Central memory CD8-positive, alpha-beta T cell (primary cell): ENCODE data around the gene PRKCG.
"Not testable (repeated sequence)": the region's sequence is repeated elsewhere in the genome, so short reads cannot be mapped to it uniquely, and the experiment has no call there.

Experiments
- ATAC-seq: fragments of 150-1000 bp; cut with Tn5 transposase; replicated peaks from 2 replicates; pipeline ENCODE4 v1.10.0; 2022; ENCODE audit warnings: mild to moderate bottlenecking, moderate FRiP score, moderate number of reproducible peaks; ENCODE audit not compliant: poor library complexity, severe bottlenecking; ENCODE audit errors: extremely low read depth
- DNase-seq, 2 donors: peaks; one replicate each; pipeline ENCODE4 v3.0.0; 2021; ENCODE audit warnings: low spot score in 2 of 2
- H3K27ac Mint-ChIP-seq: one replicate; pipeline ENCODE4 v1.8.0; 2022; ENCODE audit warnings: low read depth, mild to moderate bottlenecking, moderate library complexity, mixed read lengths
- H3K27me3 Mint-ChIP-seq: one replicate; pipeline ENCODE4 v1.8.0; 2022; ENCODE audit warnings: mixed read lengths
- H3K36me3 Mint-ChIP-seq: one replicate; pipeline ENCODE4 v1.8.0; 2022; ENCODE audit warnings: mild to moderate bottlenecking, moderate library complexity, mixed read lengths; ENCODE audit not compliant: insufficient read depth
- H3K4me1 Mint-ChIP-seq: one replicate; pipeline ENCODE4 v1.8.0; 2022; ENCODE audit warnings: mixed read lengths
- H3K4me3 Mint-ChIP-seq: one replicate; pipeline ENCODE4 v1.8.0; 2022; ENCODE audit warnings: mild to moderate bottlenecking, moderate library complexity, mixed read lengths
- H3K9me3 Mint-ChIP-seq: one replicate; pipeline ENCODE4 v1.8.0; 2022; ENCODE audit warnings: mixed read lengths

PRKCG gene

GRCh38 chr19:53866865-53867224 lies 15.2 kb upstream of the PRKCG start:
- Mint-ChIP-seq H3K9me3 (no peaks in the 10 kb centered on the region), H3K4me1 (peaks cover 45% of the 10 kb centered on the region), H3K36me3 (peaks cover 48% of the 10 kb centered on the region), H3K4me3 (peak overlapping the region; percentile 94), H3K27me3 (no peaks in the 10 kb centered on the region), H3K27ac (peak overlapping the region; percentile 100)
- DNase-seq (no peak), ATAC-seq (no peak)

DNA sequence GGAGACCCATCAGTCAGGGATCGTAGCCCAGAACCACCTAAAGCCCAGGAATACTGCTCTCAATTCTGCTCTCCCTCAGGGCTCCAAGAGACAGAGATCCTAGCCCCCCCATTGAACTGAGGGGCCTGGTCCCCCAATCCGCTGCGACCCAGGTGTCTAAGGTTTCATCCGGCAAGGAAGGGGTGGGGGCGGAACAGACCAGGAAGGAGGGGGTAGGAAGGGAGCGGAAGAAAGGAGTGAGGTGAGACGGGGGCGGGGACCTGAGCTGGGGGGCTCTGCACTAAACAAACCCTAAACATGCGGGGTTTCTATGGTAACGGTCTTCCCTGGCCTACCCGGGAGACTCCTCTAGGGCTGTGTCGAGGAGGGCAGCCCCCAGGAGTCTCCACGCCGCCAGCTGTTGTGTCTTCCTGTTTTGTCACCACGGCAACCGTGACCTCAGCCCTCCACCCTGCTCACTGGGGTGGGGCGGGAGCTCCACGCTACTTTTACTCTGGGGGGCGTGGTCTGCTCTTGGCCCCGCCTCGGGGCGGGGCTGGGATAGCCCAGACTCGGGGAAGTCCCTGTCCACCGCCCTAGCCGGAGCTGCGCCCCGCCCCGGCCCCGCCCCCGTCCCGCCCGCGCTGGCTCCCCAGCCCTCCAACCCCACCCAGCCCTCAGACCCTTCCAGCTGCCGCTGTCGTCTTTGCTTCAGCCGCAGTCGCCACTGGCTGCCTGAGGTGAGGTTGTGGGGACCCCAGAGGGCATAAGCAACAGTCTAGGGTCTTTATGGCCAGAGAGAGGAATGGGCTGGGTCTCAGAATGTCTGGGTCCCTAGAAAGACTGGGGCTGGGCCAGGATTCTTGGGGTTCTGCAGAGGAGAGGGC lies 14.5 kb upstream of the PRKCG start, which contains the start of gene MYADM:
Gene MYADM (plus strand): TSS at position 659 of the 866 bp plus-strand sequence. CDS start 5,647 bp downstream, outside the sequence.
- no peaks in the 10 kb centered on the region for H3K9me3 Mint-ChIP-seq
- H3K4me1 Mint-ChIP-seq = peaks cover 47% of the 10 kb centered on the region
- peaks cover 53% of the 10 kb centered on the region for H3K36me3 Mint-ChIP-seq
- H3K27me3 Mint-ChIP-seq = no peaks in the 10 kb centered on the region
- DNase-seq = peak; percentile 99 to 100
- ATAC-seq = peak; percentile 71
- H3K4me3 Mint-ChIP-seq = peak within 1 kb of the TSS; percentile 94
- H3K27ac Mint-ChIP-seq = peak within 1 kb of the TSS; percentile 100

DNA sequence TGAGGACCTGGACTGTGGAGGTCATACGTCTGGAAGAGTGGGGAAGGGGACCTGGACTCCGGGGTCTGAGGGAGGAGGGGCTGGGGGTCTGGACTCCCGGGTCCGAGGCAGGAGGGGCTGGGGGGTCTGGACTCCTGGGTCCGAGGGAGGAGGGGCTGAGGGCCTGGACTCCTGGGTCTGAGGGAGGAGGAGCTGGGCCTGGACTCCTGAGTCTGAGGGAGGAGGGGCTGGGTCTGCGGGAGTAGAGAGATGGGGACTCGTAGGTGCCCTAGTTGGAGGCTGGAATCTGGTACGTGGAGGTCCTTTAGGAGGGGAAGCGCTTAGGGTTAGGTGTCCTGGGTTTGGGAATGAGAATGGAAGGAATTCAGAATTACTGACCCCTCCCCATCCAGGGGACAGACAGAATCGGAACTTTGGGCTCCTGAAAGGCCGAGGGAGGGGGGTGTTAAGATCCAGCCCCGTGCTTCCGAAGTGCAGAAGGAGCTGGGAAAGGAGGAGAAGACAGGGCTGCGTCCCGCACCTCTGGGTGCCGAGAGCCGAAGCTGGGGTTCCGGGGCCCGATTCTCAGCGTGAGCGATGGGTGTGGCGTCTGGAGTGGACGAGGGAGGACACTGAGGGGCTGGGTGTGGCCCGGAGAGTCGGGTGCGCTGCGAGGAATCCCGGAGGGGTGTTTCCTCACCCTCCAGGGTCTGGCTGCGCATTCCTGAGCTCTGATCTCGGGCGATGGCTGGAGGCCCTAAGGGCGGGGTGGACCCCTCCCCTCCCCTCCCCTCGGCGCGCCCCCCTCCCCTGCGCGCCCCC lies 13.7 kb upstream of the PRKCG start:
- H3K4me1 Mint-ChIP-seq = peaks cover 54% of the 10 kb centered on the region
- DNase-seq = peak in 1 of 2 donors; percentile 55
- ATAC-seq = no peak
- H3K4me3 Mint-ChIP-seq = peak overlapping the region; percentile 94
- H3K27me3 Mint-ChIP-seq = no peaks in the 10 kb centered on the region
- H3K27ac Mint-ChIP-seq = peak overlapping the region; percentile 100
- no peaks in the 10 kb centered on the region for H3K9me3 Mint-ChIP-seq
- peaks cover 61% of the 10 kb centered on the region for H3K36me3 Mint-ChIP-seq

DNA sequence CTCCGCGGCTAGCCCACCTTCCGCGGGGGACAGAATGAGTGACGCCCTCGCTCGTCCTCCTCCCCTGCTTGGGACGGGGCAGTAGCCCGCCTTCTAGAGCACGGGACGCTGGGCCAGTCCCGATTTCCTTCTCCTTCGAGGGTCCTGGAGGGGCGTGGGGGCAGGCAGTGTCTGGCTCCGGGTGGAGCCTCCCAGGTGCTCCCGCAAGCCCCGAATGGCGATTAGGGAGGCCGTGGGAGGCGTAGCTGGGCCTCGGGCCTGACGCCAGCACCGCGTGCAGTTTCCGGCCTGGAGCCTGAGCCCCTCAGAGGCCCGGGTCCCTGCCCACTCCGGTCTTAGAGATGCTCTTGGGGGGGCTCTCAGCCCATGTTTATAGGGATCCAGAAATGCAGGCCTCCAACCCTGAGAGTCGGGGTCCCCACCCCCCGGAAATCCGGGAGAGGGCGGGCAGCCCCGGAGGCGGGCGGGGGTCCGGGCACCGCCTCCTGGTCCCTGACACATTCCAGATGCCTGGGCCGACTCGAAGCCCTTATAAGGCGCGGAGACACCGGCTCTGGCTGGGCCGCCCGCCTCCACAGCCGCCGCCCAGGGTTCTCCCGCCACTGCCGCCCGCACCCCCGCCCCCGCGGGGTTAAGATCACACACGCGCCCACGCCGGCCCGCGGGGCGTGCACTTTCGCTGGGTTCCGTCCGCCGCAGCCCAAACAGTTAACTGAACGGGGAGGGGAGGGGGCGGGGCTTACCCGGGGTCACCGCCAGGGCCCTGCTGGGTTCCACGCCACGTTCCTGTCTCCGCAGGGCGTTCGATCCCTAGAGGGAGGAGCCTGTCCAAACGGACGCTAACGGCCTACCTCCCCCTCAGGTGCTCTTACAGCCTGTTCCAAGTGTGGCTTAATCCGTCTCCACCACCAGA lies 12.8 kb upstream of the PRKCG start:
- peak overlapping the region; percentile 100 for H3K27ac Mint-ChIP-seq
- no peaks in the 10 kb centered on the region for H3K27me3 Mint-ChIP-seq
- peaks cover 4% of the 10 kb centered on the region for H3K9me3 Mint-ChIP-seq
- H3K4me3 Mint-ChIP-seq = peak overlapping the region; percentile 94
- ATAC-seq (peak; percentile 39), DNase-seq (peak; percentile 89 to 92)
- peaks cover 63% of the 10 kb centered on the region for H3K4me1 Mint-ChIP-seq
- peaks cover 70% of the 10 kb centered on the region for H3K36me3 Mint-ChIP-seq

- not testable (repeated sequence) for H3K27me3 Mint-ChIP-seq, DNase-seq, ATAC-seq
- peak overlapping the region; percentile 94 for H3K4me3 Mint-ChIP-seq
- H3K36me3 Mint-ChIP-seq = peaks cover 78% of the 10 kb centered on the region
- H3K27ac Mint-ChIP-seq = peak overlapping the region; percentile 100
- H3K9me3 Mint-ChIP-seq = peaks cover 10% of the 10 kb centered on the region
- peaks cover 71% of the 10 kb centered on the region for H3K4me1 Mint-ChIP-seq
Measured at GRCh38 chr19:53869805-53870484, 12.1 kb upstream of the PRKCG start.

- peak overlapping the region; percentile 100 for H3K27ac Mint-ChIP-seq
- no peak for ATAC-seq
- H3K9me3 Mint-ChIP-seq = peaks cover 10% of the 10 kb centered on the region
- H3K4me3 Mint-ChIP-seq = peak overlapping the region; percentile 66
- H3K36me3 Mint-ChIP-seq = peaks cover 83% of the 10 kb centered on the region
- no peaks in the 10 kb centered on the region for H3K27me3 Mint-ChIP-seq
- H3K4me1 Mint-ChIP-seq = peaks cover 72% of the 10 kb centered on the region
- DNase-seq = peak in 1 of 2 donors; percentile 21
Measured at GRCh38 chr19:53870485-53870844, 11.5 kb upstream of the PRKCG start.

GRCh38 chr19:53871454-53871853 lies 10.5 kb upstream of the PRKCG start:
- Mint-ChIP-seq H3K9me3 (peaks cover 10% of the 10 kb centered on the region), H3K27ac (peak overlapping the region; percentile 100), H3K36me3 (peaks cover 89% of the 10 kb centered on the region), H3K27me3 (no peaks in the 10 kb centered on the region), H3K4me3 (peak overlapping the region; percentile 66), H3K4me1 (peaks cover 62% of the 10 kb centered on the region)
- ATAC-seq = no peak
- peak in 1 of 2 donors; percentile 11 for DNase-seq

DNA sequence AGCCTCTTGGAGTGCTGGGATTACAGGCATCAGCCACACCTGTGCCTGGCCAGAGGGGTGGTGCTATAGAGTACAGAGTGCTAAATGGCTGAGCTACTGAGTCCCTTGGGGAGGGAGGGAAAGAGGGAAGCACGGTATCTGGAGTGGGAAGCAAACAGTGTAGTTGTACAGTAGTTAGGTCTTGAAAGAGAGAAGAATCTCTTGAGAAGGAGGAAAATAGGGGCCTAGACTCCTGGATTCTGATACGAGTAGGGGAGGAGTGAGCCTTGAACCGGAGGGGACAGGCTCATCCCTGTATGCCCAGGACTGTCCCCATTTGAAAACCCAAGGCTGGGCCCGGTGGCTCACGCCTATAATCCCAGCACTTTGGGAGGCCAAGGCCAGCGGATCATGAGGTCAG lies 9.2 kb upstream of the PRKCG start:
- H3K27ac Mint-ChIP-seq = peak overlapping the region; percentile 91

DNA sequence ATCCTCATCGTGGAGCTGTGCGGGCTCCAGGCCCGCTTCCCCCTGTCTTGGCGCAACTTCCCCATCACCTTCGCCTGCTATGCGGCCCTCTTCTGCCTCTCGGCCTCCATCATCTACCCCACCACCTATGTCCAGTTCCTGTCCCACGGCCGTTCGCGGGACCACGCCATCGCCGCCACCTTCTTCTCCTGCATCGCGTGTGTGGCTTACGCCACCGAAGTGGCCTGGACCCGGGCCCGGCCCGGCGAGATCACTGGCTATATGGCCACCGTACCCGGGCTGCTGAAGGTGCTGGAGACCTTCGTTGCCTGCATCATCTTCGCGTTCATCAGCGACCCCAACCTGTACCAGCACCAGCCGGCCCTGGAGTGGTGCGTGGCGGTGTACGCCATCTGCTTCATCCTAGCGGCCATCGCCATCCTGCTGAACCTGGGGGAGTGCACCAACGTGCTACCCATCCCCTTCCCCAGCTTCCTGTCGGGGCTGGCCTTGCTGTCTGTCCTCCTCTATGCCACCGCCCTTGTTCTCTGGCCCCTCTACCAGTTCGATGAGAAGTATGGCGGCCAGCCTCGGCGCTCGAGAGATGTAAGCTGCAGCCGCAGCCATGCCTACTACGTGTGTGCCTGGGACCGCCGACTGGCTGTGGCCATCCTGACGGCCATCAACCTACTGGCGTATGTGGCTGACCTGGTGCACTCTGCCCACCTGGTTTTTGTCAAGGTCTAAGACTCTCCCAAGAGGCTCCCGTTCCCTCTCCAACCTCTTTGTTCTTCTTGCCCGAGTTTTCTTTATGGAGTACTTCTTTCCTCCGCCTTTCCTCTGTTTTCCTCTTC lies 8.0 kb upstream of the PRKCG start:
- no peak for ATAC-seq
- H3K36me3 Mint-ChIP-seq = peaks cover 89% of the 10 kb centered on the region

More for the DNA sequence above, 9.2 kb upstream of the PRKCG start:
- Mint-ChIP-seq H3K4me3 (peak overlapping the region; percentile 60), H3K27me3 (no peaks in the 10 kb centered on the region), H3K4me1 (peaks cover 62% of the 10 kb centered on the region), H3K36me3 (peaks cover 92% of the 10 kb centered on the region), H3K9me3 (peaks cover 10% of the 10 kb centered on the region)
- DNase-seq = peak in 1 of 2 donors; percentile 18
- ATAC-seq = no peak

GRCh38 chr19:53874606-53874990 lies 7.4 kb upstream of the PRKCG start:
- Mint-ChIP-seq H3K4me1 (peaks cover 54% of the 10 kb centered on the region), H3K27ac (peak overlapping the region; percentile 91), H3K27me3 (no peaks in the 10 kb centered on the region), H3K4me3 (peak overlapping the region; percentile 60), H3K9me3 (peaks cover 10% of the 10 kb centered on the region), H3K36me3 (peaks cover 82% of the 10 kb centered on the region)
- DNase-seq = no peak
- ATAC-seq = no peak

More for the DNA sequence above, 8.0 kb upstream of the PRKCG start:
- DNase-seq = peak in 1 of 2 donors; percentile 23
- Mint-ChIP-seq H3K27me3 (no peaks in the 10 kb centered on the region), H3K27ac (peak overlapping the region; percentile 91), H3K4me3 (peak overlapping the region; percentile 60), H3K9me3 (peaks cover 10% of the 10 kb centered on the region), H3K4me1 (peaks cover 54% of the 10 kb centered on the region)
